G401.6 (cell line): ENCODE data around the gene TTC32.

Source experiments
- FAIRE-seq: peaks from 2 replicates; lab custom pipeline; 2012; peaks lifted over from hg19 to GRCh38; lab: Jason Lieb, UNC

Gene TTC32

GRCh38 chr2:19850056-19851050, 51.4 kb downstream of the TTC32 start:
- no peak for FAIRE-seq

- FAIRE-seq = no peak
Observed at GRCh38 chr2:19848952-19849351, 52.8 kb downstream of the TTC32 start.

GRCh38 chr2:19848029-19848750, 53.6 kb downstream of the TTC32 start:
- no peak for FAIRE-seq

- FAIRE-seq = no peak
Observed at GRCh38 chr2:19847486-19847885, 54.3 kb downstream of the TTC32 start.
